ENCODE data around the gene HIF3A.
A peak's percentile ranks its signal among the peaks of the same experiment; 100 is the strongest.

The HIF3A gene

GRCh38 chr19:46295401-46296201 is 1.2 kb upstream of the HIF3A start:
- H3K27me3 ChIP-seq (ENCODE audit: insufficient read depth, insufficient read length) = peaks cover 10% of the 10 kb centered on the region
- peaks cover 11% of the 10 kb centered on the region for H3K4me1 ChIP-seq (ENCODE audit: insufficient read depth, insufficient read length)
- H3K9ac ChIP-seq (ENCODE audit: insufficient read length, low read depth) = no peak overlapping the region
- no peak overlapping the region for H3K4me3 ChIP-seq (ENCODE audit: insufficient read length, low read depth)
- H3K9me3 ChIP-seq (ENCODE audit: insufficient read depth, low read length) = no peaks in the 10 kb centered on the region
- TF ChIP-seq SUZ12 (IDR thresholded peaks at IDR 0.05; ENCODE audit: extremely low read depth, insufficient read depth, insufficient read length) (no peak), ZNF274 (IDR thresholded peaks at IDR 0.05; ENCODE audit: low read depth, low read length) (no peak), YY1 (IDR thresholded peaks at IDR 0.05; ENCODE audit: insufficient read depth, insufficient read length) (no peak)
- no peak for DNase-seq (ENCODE audit: low read depth, low spot score)
- no peaks in the 10 kb centered on the region for H3K36me3 ChIP-seq (ENCODE audit: insufficient read depth, insufficient read length, low read length)

GRCh38 chr19:46296202-46296480 is 701 bp upstream of the HIF3A start:
- Histone ChIP-seq H3K9me3 (ENCODE audit: insufficient read depth, low read length) (no peaks in the 10 kb centered on the region), H3K4me3 (ENCODE audit: insufficient read length, low read depth) (no peak overlapping the region), H3K4me1 (ENCODE audit: insufficient read depth, insufficient read length) (peaks cover 14% of the 10 kb centered on the region), H3K36me3 (ENCODE audit: insufficient read depth, insufficient read length, low read length) (no peaks in the 10 kb centered on the region), H3K27me3 (ENCODE audit: insufficient read depth, insufficient read length) (peaks cover 10% of the 10 kb centered on the region), H3K9ac (ENCODE audit: insufficient read length, low read depth) (no peak overlapping the region)
- no peak for DNase-seq (ENCODE audit: low read depth, low spot score)
- TF ChIP-seq ZNF274 (IDR thresholded peaks at IDR 0.05; ENCODE audit: low read depth, low read length) (no peak), SUZ12 (IDR thresholded peaks at IDR 0.05; ENCODE audit: extremely low read depth, insufficient read depth, insufficient read length) (no peak), YY1 (IDR thresholded peaks at IDR 0.05; ENCODE audit: insufficient read depth, insufficient read length) (no peak)

GRCh38 chr19:46297700-46298478 is 1.0 kb downstream of the HIF3A start:
- Histone ChIP-seq H3K4me1 (ENCODE audit: insufficient read depth, insufficient read length) (peaks cover 14% of the 10 kb centered on the region), H3K36me3 (ENCODE audit: insufficient read depth, insufficient read length, low read length) (no peaks in the 10 kb centered on the region), H3K27me3 (ENCODE audit: insufficient read depth, insufficient read length) (peaks cover 10% of the 10 kb centered on the region), H3K4me3 (ENCODE audit: insufficient read length, low read depth) (peak overlapping the region; percentile 55), H3K9me3 (ENCODE audit: insufficient read depth, low read length) (no peaks in the 10 kb centered on the region), H3K9ac (ENCODE audit: insufficient read length, low read depth) (no peak overlapping the region)
- no peak for TF ChIP-seq YY1 (IDR thresholded peaks at IDR 0.05; ENCODE audit: insufficient read depth, insufficient read length)
- DNase-seq (ENCODE audit: low read depth, low spot score) = no peak

- DNase-seq (ENCODE audit: low read depth, low spot score) = no peak
- H3K9me3 ChIP-seq (ENCODE audit: insufficient read depth, low read length) = no peaks in the 10 kb centered on the region
- H3K9ac ChIP-seq (ENCODE audit: insufficient read length, low read depth) = no peak overlapping the region
- peaks cover 16% of the 10 kb centered on the region for H3K4me1 ChIP-seq (ENCODE audit: insufficient read depth, insufficient read length)
- no peak overlapping the region for H3K4me3 ChIP-seq (ENCODE audit: insufficient read length, low read depth)
- peaks cover 6% of the 10 kb centered on the region for H3K27me3 ChIP-seq (ENCODE audit: insufficient read depth, insufficient read length)
- TF ChIP-seq YY1 (IDR thresholded peaks at IDR 0.05; ENCODE audit: insufficient read depth, insufficient read length) = no peak
- TF ChIP-seq ZNF274 (IDR thresholded peaks at IDR 0.05; ENCODE audit: low read depth, low read length) = no peak
- TF ChIP-seq SUZ12 (IDR thresholded peaks at IDR 0.05; ENCODE audit: extremely low read depth, insufficient read depth, insufficient read length) = no peak
- H3K36me3 ChIP-seq (ENCODE audit: insufficient read depth, insufficient read length, low read length) = no peaks in the 10 kb centered on the region
Observed at GRCh38 chr19:46298479-46299003, 1.7 kb downstream of the HIF3A start.

GRCh38 chr19:46299004-46299509 is 2.2 kb downstream of the HIF3A start:
- no peak overlapping the region for H3K4me3 ChIP-seq (ENCODE audit: insufficient read length, low read depth)
- H3K9me3 ChIP-seq (ENCODE audit: insufficient read depth, low read length) = no peaks in the 10 kb centered on the region
- peaks cover 16% of the 10 kb centered on the region for H3K4me1 ChIP-seq (ENCODE audit: insufficient read depth, insufficient read length)
- no peaks in the 10 kb centered on the region for H3K36me3 ChIP-seq (ENCODE audit: insufficient read depth, insufficient read length, low read length)
- H3K27me3 ChIP-seq (ENCODE audit: insufficient read depth, insufficient read length) = peaks cover 6% of the 10 kb centered on the region
- H3K9ac ChIP-seq (ENCODE audit: insufficient read length, low read depth) = no peak overlapping the region
- DNase-seq (ENCODE audit: low read depth, low spot score) = no peak
- TF ChIP-seq YY1 (IDR thresholded peaks at IDR 0.05; ENCODE audit: insufficient read depth, insufficient read length) (no peak), ZNF274 (IDR thresholded peaks at IDR 0.05; ENCODE audit: low read depth, low read length) (no peak), SUZ12 (IDR thresholded peaks at IDR 0.05; ENCODE audit: extremely low read depth, insufficient read depth, insufficient read length) (no peak)

- H3K9me3 ChIP-seq (ENCODE audit: insufficient read depth, low read length) = no peaks in the 10 kb centered on the region
- no peak for TF ChIP-seq SUZ12 (IDR thresholded peaks at IDR 0.05; ENCODE audit: extremely low read depth, insufficient read depth, insufficient read length)
- H3K4me1 ChIP-seq (ENCODE audit: insufficient read depth, insufficient read length) = peaks cover 16% of the 10 kb centered on the region
- no peaks in the 10 kb centered on the region for H3K36me3 ChIP-seq (ENCODE audit: insufficient read depth, insufficient read length, low read length)
- no peak for DNase-seq (ENCODE audit: low read depth, low spot score)
- no peak overlapping the region for H3K4me3 ChIP-seq (ENCODE audit: insufficient read length, low read depth)
- peaks cover 6% of the 10 kb centered on the region for H3K27me3 ChIP-seq (ENCODE audit: insufficient read depth, insufficient read length)
- no peak overlapping the region for H3K9ac ChIP-seq (ENCODE audit: insufficient read length, low read depth)
Observed at GRCh38 chr19:46299695-46300094, 2.9 kb downstream of the HIF3A start.

GRCh38 chr19:46303322-46303690 is 6.5 kb downstream of the HIF3A start:
- Histone ChIP-seq H3K4me3 (ENCODE audit: insufficient read length, low read depth) (peak overlapping the region; percentile 69), H3K9me3 (ENCODE audit: insufficient read depth, low read length) (no peaks in the 10 kb centered on the region), H3K9ac (ENCODE audit: insufficient read length, low read depth) (peak overlapping the region; percentile 90), H3K27me3 (ENCODE audit: insufficient read depth, insufficient read length) (no peaks in the 10 kb centered on the region), H3K4me1 (ENCODE audit: insufficient read depth, insufficient read length) (peaks cover 15% of the 10 kb centered on the region), H3K36me3 (ENCODE audit: insufficient read depth, insufficient read length, low read length) (peaks cover 5% of the 10 kb centered on the region)
- TF ChIP-seq ZNF274 (IDR thresholded peaks at IDR 0.05; ENCODE audit: low read depth, low read length) = no peak
- no peak for TF ChIP-seq SUZ12 (IDR thresholded peaks at IDR 0.05; ENCODE audit: extremely low read depth, insufficient read depth, insufficient read length)
- TF ChIP-seq YY1 (IDR thresholded peaks at IDR 0.05; ENCODE audit: insufficient read depth, insufficient read length) = no peak
- no peak for DNase-seq (ENCODE audit: low read depth, low spot score)
